ENCODE measurements around the gene LOXL1.

LOXL1 gene

DNA sequence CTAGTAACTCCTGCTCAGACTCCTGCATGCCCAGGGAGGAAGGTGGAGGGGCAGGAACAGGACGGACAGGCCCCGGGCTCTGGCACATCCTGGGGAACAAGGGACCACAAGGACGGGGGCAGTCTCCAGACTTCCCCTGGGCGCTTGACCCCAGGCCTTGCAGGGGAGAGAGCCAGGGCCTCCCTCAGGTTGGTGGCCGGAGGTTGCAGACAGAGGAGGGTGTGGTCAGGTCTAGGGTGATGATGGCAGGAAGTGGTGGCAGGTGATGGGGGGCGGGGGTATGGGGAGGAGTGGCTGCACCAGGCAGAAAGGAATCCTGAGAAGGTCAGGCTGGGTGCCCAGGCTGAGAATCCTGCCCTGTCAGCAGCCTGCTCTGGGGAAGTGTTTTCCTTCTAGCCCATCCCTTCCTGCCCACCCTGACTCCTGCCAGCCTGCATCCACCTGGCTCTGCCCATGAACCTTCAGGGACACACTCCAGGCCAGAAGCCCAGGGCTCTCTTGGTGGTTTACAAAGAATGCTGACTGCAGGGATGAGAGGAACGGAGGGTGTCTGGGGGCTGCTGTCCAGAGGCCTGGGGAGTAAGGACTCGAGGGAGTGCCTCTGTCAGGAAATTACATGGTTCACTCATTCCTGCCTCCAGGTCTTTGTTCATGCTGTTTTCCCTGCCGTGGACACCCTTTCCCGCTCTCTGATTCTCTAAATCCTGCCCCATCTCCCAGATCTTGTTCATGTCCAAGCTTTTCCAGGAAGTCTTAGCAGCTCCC is 15.8 kb downstream of the LOXL1 start:
- no peak for DNase-seq (ENCODE audit: low spot score)

DNA sequence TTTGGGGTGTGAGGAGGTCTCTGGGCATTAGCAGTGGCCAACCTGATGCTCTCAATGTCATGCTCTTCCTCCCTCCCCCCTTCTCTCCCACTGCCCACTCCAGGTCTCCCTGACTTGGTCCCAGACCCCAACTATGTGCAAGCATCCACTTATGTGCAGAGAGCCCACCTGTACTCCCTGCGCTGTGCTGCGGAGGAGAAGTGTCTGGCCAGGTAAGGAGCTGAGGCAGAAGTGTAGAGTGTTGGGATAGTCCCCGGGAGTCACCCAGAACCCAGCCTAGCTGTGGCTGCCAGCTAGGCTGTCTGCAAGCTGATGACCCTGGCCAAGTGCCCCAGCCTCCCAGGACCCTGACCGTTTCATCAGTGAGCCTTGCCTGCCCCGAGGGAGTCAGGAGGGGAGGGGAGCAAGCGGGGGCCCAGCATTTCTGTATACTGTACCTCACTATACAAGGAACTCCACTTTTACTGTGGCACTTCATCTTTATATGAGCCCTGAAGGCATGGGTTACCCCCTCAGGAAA is 16.5 kb downstream of the LOXL1 start:
- DNase-seq (ENCODE audit: low spot score), result no peak
- TF ChIP-seq CTCF (IDR thresholded peaks at IDR 0.05; ENCODE audit: extremely low read depth, missing control alignments), result no peak

More for the DNA sequence above, 15.8 kb downstream of the LOXL1 start:
- TF ChIP-seq CTCF (IDR thresholded peaks at IDR 0.05; ENCODE audit: extremely low read depth, missing control alignments), result no peak

DNA sequence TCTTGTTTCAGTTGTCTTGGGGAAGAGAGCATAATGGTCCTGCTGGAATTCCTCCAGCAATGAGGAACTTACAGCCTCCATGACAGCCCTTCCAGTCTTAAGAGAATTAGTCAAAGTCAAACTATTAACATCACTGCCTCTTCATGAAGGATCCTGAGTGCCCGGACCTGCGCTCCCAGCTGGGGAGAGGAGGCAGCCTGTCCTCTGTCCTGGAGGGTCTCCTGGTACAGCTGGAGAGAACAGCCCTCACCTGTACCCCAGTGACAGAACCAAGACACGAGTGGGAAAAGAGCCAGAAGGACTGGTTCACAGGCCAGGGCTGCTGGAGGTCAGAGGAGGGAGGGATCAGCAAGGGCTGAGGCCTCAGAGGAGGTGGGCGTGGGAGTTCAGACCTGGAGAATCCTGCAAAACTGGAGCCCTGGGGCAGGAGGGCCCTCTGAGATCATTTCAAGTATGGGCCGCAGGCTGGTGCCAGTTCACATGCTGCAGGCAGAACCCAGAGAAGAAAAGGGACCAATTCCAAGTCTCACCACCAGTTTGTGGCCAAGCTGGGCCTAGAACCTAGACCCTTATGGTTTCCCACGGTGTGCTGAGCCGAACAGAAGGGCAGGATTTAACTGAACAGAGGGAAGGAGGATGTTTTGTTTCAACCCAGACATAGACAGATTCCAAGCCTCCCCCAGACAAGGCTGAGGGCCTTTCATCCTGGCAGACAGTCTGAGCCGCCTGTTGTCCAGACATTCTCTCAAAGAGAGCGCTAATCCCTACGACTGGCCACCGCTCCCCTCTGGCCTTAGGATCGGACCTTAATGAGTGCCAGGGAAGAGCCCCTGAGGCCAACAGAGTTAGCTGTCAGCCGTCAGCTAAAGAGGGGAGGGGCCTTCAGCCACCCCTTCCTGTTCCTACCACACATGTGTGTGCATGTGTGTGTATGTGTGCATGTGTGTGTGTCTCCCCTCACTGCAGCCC is 18.2 kb downstream of the LOXL1 start:
- no peak for DNase-seq (ENCODE audit: low spot score)
- TF ChIP-seq CTCF (IDR thresholded peaks at IDR 0.05; ENCODE audit: extremely low read depth, missing control alignments), result no peak

GRCh38 chr15:73945130-73945508 is 18.9 kb downstream of the LOXL1 start:
- no peak for DNase-seq (ENCODE audit: low spot score)
- no peak for TF ChIP-seq CTCF (IDR thresholded peaks at IDR 0.05; ENCODE audit: extremely low read depth, missing control alignments)

DNA sequence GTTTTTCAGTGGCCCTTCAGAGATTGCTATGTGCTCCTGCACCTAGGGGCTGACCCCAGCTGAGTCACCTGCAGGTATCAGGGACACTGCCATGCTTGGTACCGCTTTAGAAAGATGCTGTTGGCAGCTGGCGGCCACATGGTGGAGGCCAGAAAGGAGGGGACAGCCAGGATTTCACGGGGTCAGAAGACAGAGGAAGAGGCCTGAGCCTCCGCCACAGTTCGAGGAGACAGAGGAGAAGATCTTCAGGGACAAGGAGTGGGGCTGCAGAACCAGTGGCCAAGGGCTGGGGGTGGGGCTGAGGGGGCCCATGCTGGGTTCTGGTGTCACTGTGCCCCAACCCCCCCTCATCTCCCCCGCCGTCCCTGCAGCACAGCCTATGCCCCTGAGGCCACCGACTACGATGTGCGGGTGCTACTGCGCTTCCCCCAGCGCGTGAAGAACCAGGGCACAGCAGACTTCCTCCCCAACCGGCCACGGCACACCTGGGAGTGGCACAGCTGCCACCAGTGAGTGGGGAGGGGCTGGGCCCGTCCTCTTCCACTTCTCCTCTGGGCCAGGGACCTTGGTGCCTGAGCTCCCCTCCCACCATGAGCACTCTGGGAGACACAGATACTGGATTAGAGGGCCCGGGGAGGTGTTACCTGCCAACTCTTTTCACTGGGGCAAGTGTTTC is 19.9 kb downstream of the LOXL1 start:
- TF ChIP-seq CTCF (IDR thresholded peaks at IDR 0.05; ENCODE audit: extremely low read depth, missing control alignments), result no peak
- DNase-seq (ENCODE audit: low spot score), result no peak

DNA sequence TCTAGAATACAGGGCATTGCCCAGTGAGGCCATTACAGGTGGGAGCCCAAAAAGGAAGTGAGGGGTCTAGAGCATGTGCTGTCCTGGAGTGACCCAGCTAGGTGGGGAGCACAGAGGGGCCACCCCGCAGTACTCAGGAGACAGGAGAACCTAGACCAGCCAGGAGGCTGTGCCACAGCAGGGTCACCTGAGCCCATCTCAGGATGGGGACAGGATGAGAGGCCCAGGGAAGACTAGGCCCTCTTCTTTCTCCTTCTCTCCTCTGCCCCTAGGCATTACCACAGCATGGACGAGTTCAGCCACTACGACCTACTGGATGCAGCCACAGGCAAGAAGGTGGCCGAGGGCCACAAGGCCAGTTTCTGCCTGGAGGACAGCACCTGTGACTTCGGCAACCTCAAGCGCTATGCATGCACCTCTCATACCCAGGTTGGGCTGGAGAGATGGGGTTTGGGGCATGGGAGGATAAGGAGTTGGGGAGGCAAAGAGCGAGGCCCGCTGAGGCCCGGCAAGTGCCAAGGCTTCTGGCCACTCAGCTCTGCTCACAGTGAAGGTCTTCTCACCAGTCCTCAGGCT is 20.6 kb downstream of the LOXL1 start:
- TF ChIP-seq CTCF (IDR thresholded peaks at IDR 0.05; ENCODE audit: extremely low read depth, missing control alignments), result no peak

More for the DNA sequence above, 20.6 kb downstream of the LOXL1 start:
- no peak for DNase-seq (ENCODE audit: low spot score)
